Esophagus (tissue), 2 donors: ENCODE results near the gene SORCS2. TPM values are rescaled to one million over a fixed set of nuclear protein-coding genes. Genes with fewer than 3 reads are reported as not detected.
A peak's percentile ranks its signal among the peaks of the same experiment; 100 is the strongest.

Experiments
- H3K27ac ChIP-seq, 2 donors: one replicate each; pipeline ENCODE4 v1.5.1; 2013; ENCODE audit warnings: low read depth in 2 of 2, mild to moderate bottlenecking in 2 of 2, inconsistent platforms in 1 of 2, low read length in 1 of 2, moderate library complexity in 1 of 2
- H3K27me3 ChIP-seq, 2 donors: one replicate each; pipeline ENCODE4 v1.6.1; 2013; ENCODE audit warnings: low read length in 2 of 2, control low read depth in 1 of 2, mild to moderate bottlenecking in 1 of 2; ENCODE audit not compliant: insufficient read depth in 2 of 2, control insufficient read depth in 1 of 2
- H3K36me3 ChIP-seq, 2 donors: one replicate each; pipeline ENCODE4 v1.6.1; 2013; ENCODE audit warnings: low read length in 1 of 2; ENCODE audit not compliant: control insufficient read depth in 2 of 2, insufficient read depth in 2 of 2
- H3K4me1 ChIP-seq, 2 donors: one replicate each; pipeline ENCODE4 v1.6.1; 2013; ENCODE audit warnings: low read length in 1 of 2; ENCODE audit not compliant: control insufficient read depth in 2 of 2, insufficient read depth in 2 of 2
- H3K4me3 ChIP-seq, 2 donors: one replicate each; pipeline ENCODE4 v1.5.1; 2013; ENCODE audit warnings: low read length in 2 of 2, mild to moderate bottlenecking in 2 of 2, low read depth in 1 of 2, moderate library complexity in 1 of 2
- H3K9me3 ChIP-seq, 2 donors: one replicate each; pipeline ENCODE4 v1.6.1; 2013; ENCODE audit warnings: mild to moderate bottlenecking in 2 of 2, low read depth in 1 of 2, low read length in 1 of 2, moderate library complexity in 1 of 2; ENCODE audit not compliant: control insufficient read depth in 2 of 2, insufficient read depth in 1 of 2
- WGBS, 2 donors: extraction: QIAGEN DNeasy Blood & Tissue Kit; methylation state at CpG; one replicate each; pipeline ENCODE4 v1.1.7; 2013; 5-methylcytosine and 5-hydroxymethylcytosine counted together
- polyA plus RNA-seq, 2 donors: library from polyadenylated mRNA; stranded (reverse); fragments of 200-250 nt; gene quantifications; one replicate each; pipeline ENCODE4 v1.2.3, GENCODE V29; 2013
- donor health status: healthy with polysubstance abuse.
- donor health status: Bipolar disorder and iron deficiency.

SORCS2 gene
- polyA plus RNA-seq, 2 donors, result 1.1 to 1.2 TPM

GRCh38 chr4:7285244-7286094 is 93.1 kb downstream of the SORCS2 start:
- Histone ChIP-seq H3K36me3 (no peaks in the 10 kb centered on the region), H3K27ac (peak overlapping the region in 1 of 2 donors; percentile 6), H3K9me3 (no peaks in the 10 kb centered on the region), H3K27me3 (no peaks in the 10 kb centered on the region), H3K4me1 (peaks cover 0 to 8% of the 10 kb centered on the region in 2 donors), H3K4me3 (no peak overlapping the region)
- WGBS, 2 donors, result 43 to 63% methylated on average over 32 to 34 of the region's 34 CpGs

DNA sequence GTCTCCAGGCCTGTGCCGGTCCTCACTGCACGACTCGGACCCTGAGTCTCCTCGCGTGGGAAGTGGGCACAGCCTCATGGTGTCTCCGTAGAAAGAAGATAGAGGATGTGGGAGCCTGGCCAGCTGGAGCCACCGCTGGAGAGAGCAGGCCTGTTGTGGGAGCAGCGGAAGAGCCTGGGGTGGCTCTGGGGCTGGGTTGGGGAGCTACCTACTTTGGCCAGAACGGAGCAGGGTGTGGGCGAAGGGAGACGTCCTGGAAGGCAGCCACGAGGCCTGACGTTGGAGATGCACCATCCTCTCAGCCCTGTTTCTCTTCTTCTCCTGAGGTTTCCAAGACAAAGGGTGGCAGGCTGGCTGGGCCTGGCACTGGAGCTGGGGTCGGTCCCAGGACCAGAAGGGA is 93.8 kb downstream of the SORCS2 start:
- no peak overlapping the region for H3K4me3 ChIP-seq
- H3K27me3 ChIP-seq, result no peaks in the 10 kb centered on the region
- no peaks in the 10 kb centered on the region for H3K9me3 ChIP-seq
- peaks cover 0 to 9% of the 10 kb centered on the region in 2 donors for H3K4me1 ChIP-seq
- 35 to 56% methylated on average over 14 of the region's 14 CpGs for WGBS, 2 donors
- no peaks in the 10 kb centered on the region for H3K36me3 ChIP-seq
- peak overlapping the region in 1 of 2 donors; percentile 6 for H3K27ac ChIP-seq

- peaks cover 0 to 11% of the 10 kb centered on the region in 2 donors for H3K4me1 ChIP-seq
- no peak overlapping the region for H3K27ac ChIP-seq
- 75 to 90% methylated on average over 7 of the region's 7 CpGs for WGBS, 2 donors
- no peaks in the 10 kb centered on the region for H3K27me3 ChIP-seq
- no peaks in the 10 kb centered on the region for H3K9me3 ChIP-seq
- H3K4me3 ChIP-seq, result no peak overlapping the region
- H3K36me3 ChIP-seq, result no peaks in the 10 kb centered on the region
Observed at GRCh38 chr4:7286798-7287197, 94.5 kb downstream of the SORCS2 start.

GRCh38 chr4:7287274-7287917 is 95.1 kb downstream of the SORCS2 start:
- no peaks in the 10 kb centered on the region for H3K27me3 ChIP-seq
- no peaks in the 10 kb centered on the region for H3K36me3 ChIP-seq
- H3K4me3 ChIP-seq, result no peak overlapping the region
- peaks cover 0 to 11% of the 10 kb centered on the region in 2 donors for H3K4me1 ChIP-seq
- no peaks in the 10 kb centered on the region for H3K9me3 ChIP-seq
- 65 to 76% methylated on average over 20 of the region's 20 CpGs for WGBS, 2 donors
- no peak overlapping the region for H3K27ac ChIP-seq

- Histone ChIP-seq H3K27me3 (no peaks in the 10 kb centered on the region), H3K4me3 (no peak overlapping the region), H3K27ac (no peak overlapping the region), H3K4me1 (peaks cover 0 to 11% of the 10 kb centered on the region in 2 donors), H3K9me3 (no peaks in the 10 kb centered on the region), H3K36me3 (no peaks in the 10 kb centered on the region)
- 73 to 82% methylated on average over 18 of the region's 18 CpGs for whole genome bisulfite sequencing, 2 donors
Observed at GRCh38 chr4:7287918-7288280, 95.6 kb downstream of the SORCS2 start.

DNA sequence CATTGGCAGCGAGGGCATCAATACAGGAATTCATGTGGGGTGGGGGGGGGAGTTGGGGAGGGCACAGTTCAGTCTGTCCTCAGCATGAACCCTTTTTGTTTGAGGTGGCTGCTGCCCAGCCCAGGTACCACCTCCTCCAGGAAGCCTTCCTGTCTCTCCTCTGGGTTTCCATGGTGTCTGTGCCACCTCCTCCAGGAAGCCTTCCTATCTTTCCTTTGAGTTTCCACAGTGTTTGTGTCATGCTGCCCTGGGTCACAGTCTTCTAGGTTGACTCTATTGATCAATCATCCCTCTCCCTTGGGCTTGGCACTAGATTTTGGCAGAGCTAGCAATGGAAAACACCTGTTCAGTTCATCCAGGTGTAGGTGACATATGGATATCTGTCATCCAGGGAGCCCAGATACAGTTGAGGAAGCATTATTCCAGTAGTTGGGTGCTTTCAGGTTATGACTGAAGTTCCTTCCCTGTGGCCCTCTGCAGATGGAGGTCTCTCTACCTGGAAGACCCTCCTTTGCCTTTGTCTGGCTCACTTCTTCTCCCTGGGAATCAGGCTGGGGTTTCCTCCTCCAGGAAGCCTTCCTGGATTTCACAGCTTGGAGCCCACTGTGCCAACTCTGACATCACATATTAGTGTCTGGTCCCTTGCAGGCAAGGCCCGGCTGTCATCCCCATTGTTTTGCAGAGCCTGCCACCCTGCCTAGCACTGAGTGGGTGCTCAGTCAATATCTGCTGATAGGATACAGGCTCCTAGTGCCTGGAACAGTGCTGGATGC is 96.6 kb downstream of the SORCS2 start:
- H3K4me3 ChIP-seq, result no peak overlapping the region
- no peaks in the 10 kb centered on the region for H3K9me3 ChIP-seq
- H3K4me1 ChIP-seq, result peaks cover 0 to 11% of the 10 kb centered on the region in 2 donors
- WGBS, 2 donors, result 81 to 83% methylated on average over 2 of the region's 2 CpGs
- H3K27ac ChIP-seq, result no peak overlapping the region
- H3K36me3 ChIP-seq, result no peaks in the 10 kb centered on the region
- no peaks in the 10 kb centered on the region for H3K27me3 ChIP-seq

- Histone ChIP-seq H3K9me3 (no peaks in the 10 kb centered on the region), H3K27me3 (no peaks in the 10 kb centered on the region), H3K36me3 (no peaks in the 10 kb centered on the region), H3K4me3 (no peak overlapping the region), H3K27ac (no peak overlapping the region), H3K4me1 (peaks cover 0 to 11% of the 10 kb centered on the region in 2 donors)
- WGBS, 2 donors, result 69 to 87% methylated on average over 15 of the region's 15 CpGs
Observed at GRCh38 chr4:7289589-7289988, 97.3 kb downstream of the SORCS2 start.

DNA sequence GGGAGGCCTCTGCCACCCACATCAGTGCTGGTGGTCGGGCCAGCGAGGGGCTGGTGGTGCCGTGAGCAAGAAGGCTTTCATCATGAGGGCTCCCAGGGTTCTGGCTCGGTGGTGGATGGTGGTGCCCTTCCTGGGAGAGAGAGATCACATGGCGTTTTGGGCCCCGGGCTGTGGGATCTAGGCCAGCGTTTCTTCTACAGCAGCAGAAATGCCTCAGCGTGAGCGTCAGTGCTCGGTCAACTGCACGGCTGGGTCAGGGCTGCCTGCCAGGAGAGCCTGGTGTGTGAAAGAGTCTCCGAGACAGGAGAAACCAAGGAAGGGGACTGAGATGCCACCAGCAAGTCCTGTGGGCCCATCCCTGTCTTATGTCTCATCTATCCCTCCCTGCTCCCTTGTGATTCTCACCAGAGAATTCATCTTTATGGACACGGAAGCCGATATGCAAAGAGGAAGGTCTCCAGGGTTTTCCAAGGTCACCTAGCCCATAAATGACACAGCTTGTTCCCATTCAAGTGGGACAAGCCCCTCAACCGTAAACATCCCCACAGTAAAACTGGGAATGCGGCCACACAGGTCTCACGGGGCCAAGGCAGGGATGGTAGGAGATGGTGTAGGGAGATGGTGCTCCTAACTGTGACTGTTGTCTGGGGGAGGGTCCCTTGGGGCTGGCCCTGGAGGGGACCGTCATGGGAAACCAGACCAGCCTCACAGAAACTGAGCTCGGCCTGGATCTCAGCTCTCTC is 99.2 kb downstream of the SORCS2 start:
- Histone ChIP-seq H3K36me3 (no peaks in the 10 kb centered on the region), H3K9me3 (no peaks in the 10 kb centered on the region), H3K27ac (no peak overlapping the region), H3K4me3 (no peak overlapping the region), H3K4me1 (peaks cover 0 to 3% of the 10 kb centered on the region in 2 donors), H3K27me3 (no peaks in the 10 kb centered on the region)
- 48 to 62% methylated on average over 19 of the region's 19 CpGs for WGBS, 2 donors

DNA sequence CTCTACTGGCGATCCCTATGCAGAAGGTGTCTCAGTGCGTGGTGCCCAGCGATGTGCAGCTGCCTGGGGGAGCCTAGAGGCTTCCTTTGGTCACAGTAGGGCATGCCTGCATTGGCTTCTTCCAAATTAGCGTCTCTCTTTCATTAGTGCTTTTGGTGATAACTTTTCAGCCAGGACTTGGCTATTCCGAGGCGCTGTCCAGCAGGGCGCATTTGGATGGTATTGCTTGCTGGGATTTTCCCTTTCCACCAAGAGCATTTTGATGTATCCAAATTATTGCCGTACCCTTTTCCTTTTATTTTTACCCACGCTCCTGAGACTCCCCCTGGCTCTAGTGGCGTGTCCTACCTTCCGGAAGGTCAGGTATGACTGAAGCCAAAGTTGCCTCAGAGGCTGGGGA is 101.4 kb downstream of the SORCS2 start:
- H3K36me3 ChIP-seq, result no peaks in the 10 kb centered on the region
- no peak overlapping the region for H3K4me3 ChIP-seq
- no peak overlapping the region for H3K27ac ChIP-seq
- H3K27me3 ChIP-seq, result no peaks in the 10 kb centered on the region
- peaks cover 0 to 3% of the 10 kb centered on the region in 2 donors for H3K4me1 ChIP-seq
- no peaks in the 10 kb centered on the region for H3K9me3 ChIP-seq
- WGBS, 2 donors, result 85 to 92% methylated on average over 11 of the region's 11 CpGs
